Spleen (tissue), 11 donors: ENCODE measurements around the gene PHF21B. TPM values are rescaled to one million over a fixed set of nuclear protein-coding genes. Genes with fewer than 3 reads are reported as not detected.

Experiments used
- DNase-seq: peaks from one replicate; pipeline ENCODE4 v3.0.0-alpha.2; 2020
- H3K27ac ChIP-seq, 8 donors: fragments of 200-600 bp; sonication (generic) in 7 of 8; 1 replicate in 4 of 8; 2 replicates in 4 of 8; pipeline versions ENCODE4 v1.5.0 to v1.8.0; 2016 to 2021; ENCODE audit warnings: inconsistent platforms in 4 of 8, mild to moderate bottlenecking in 4 of 8, moderate library complexity in 1 of 8
- H3K27me3 ChIP-seq, 7 donors: fragments of 200-600 bp; sonication (generic) in 6 of 7; replicated peaks in 1 of 7; 1 replicate in 4 of 7; 2 replicates in 3 of 7; pipeline versions ENCODE4 v1.5.0 to v1.8.0; 2016 to 2021; ENCODE audit warnings: inconsistent platforms in 3 of 7, mild to moderate bottlenecking in 1 of 7
- H3K36me3 ChIP-seq, 6 donors: fragments of 200-600 bp; sonication (generic) in 5 of 6; 1 replicate in 4 of 6; 2 replicates in 2 of 6; pipeline versions ENCODE4 v1.5.0 to v1.8.0; 2016 to 2021; ENCODE audit warnings: inconsistent platforms in 2 of 6
- H3K4me1 ChIP-seq, 6 donors: fragments of 200-600 bp; sonication (generic) in 5 of 6; 1 replicate in 3 of 6; 2 replicates in 3 of 6; pipeline versions ENCODE4 v1.5.0 to v1.8.0; 2016 to 2021; ENCODE audit warnings: inconsistent platforms in 3 of 6
- H3K4me3 ChIP-seq, 8 donors: fragments of 200-600 bp; sonication (generic) in 7 of 8; 1 replicate in 4 of 8; 2 replicates in 4 of 8; pipeline versions ENCODE4 v1.5.0 to v1.8.0; 2016 to 2021; ENCODE audit warnings: inconsistent platforms in 4 of 8, mild to moderate bottlenecking in 4 of 8, moderate library complexity in 2 of 8
- H3K9me3 ChIP-seq, 8 donors: fragments of 200-600 bp; sonication (generic) in 7 of 8; 1 replicate in 4 of 8; 2 replicates in 4 of 8; pipeline versions ENCODE4 v1.5.0 to v1.8.0; 2016 to 2021; ENCODE audit warnings: inconsistent platforms in 4 of 8
- CTCF ChIP-seq, 11 experiments: fragments of 200-600 bp in 7 of 11; fragments of 450-650 bp in 4 of 11; sonication (generic) in 4 of 11; IDR thresholded peaks in 8 of 11; conservative IDR thresholded peaks in 3 of 11; 1 replicate in 7 of 11; 2 replicates in 4 of 11; pipeline versions ENCODE4 v1.4.0 to v1.8.0; 2016 to 2021; ENCODE audit warnings: antibody characterized with exemption in 11 of 11, inconsistent platforms in 4 of 11, mild to moderate bottlenecking in 1 of 11
- POLR2A ChIP-seq, 3 donors: fragments of 450-650 bp; IDR thresholded peaks; one replicate each; pipeline ENCODE4 v1.5.1; 2017; ENCODE audit warnings: antibody characterized with exemption in 3 of 3, mild to moderate bottlenecking in 1 of 3
- POLR2AphosphoS5 ChIP-seq, 3 donors: sonication (generic); formaldehyde crosslinking; IDR thresholded peaks; one replicate each; pipeline ENCODE4 v1.5.1; 2017; ENCODE audit warnings: antibody characterized with exemption in 3 of 3
- WGBS, 5 donors: extraction: QIAGEN DNeasy Blood & Tissue Kit in 3 of 5; methylation state at CpG; one replicate each; pipeline versions ENCODE4 v1.1.5 to v1.1.7; 2013 to 2018; 5-methylcytosine and 5-hydroxymethylcytosine counted together
- intact Hi-C: fragments of 100-400 bp; cut with DNase I; formaldehyde crosslinking; loops from one replicate; pipeline ENCODE4 v1.15.0; 2023; ENCODE audit warnings: low total_unique reads
- polyA plus RNA-seq, 3 donors: library from polyadenylated mRNA; stranded (reverse); fragments of 200-250 nt; gene quantifications; one replicate each; pipeline ENCODE4 v1.2.1, GENCODE V29; 2013
- total RNA-seq, 7 donors: library from RNA; depleted of rRNA in 3 of 7; stranded (reverse); fragments of >200 nt in 3 of 7; fragmentation: NEBNext Ultra II Directional in 4 of 7; extraction: Animal tissue kit (Norgen Biotek cat#: 25700) in 4 of 7; gene quantifications; one replicate each; pipeline versions ENCODE4 v1.1.0 to v1.2.1, GENCODE V29; 2016 to 2021
- donor health status: healthy with polysubstance abuse.
- donor health status: DM: no; HTN: no; CAD: no; lungs with moderate emphysema.
- donor health status: DM: no; HTN: no; CAD: no.
- donor health status: Bipolar disorder and iron deficiency.
- donor health status: healthy.
- donor health status: DM: no; HTN: no; CAD: no.
- donor health status: DM: yes; HTN: yes; CAD: no.

The PHF21B gene
- total and polyA plus RNA-seq, 10 donors = 0.03 to 0.46 (median 0.09) TPM; not detected in 4

- H3K4me1 ChIP-seq = no peaks in the 10 kb centered on the region
- no peak for DNase-seq
- TF ChIP-seq POLR2A (IDR thresholded peaks at IDR 0.05) = no peak
- no peak for TF ChIP-seq CTCF (IDR thresholded peaks at IDR 0.05 in 8 of 11, conservative IDR thresholded peaks at IDR 0.05 in 3 of 11)
- no peak for TF ChIP-seq POLR2AphosphoS5 (IDR thresholded peaks at IDR 0.05)
- peaks cover 0 to 84% (median 4%) of the 10 kb centered on the region in 7 donors for H3K27me3 ChIP-seq
- WGBS, 5 donors = 73 to 80% (median 77%) methylated on average over 10 to 13 of the region's 13 CpGs
- H3K9me3 ChIP-seq = peaks cover 0 to 4% (median 0%) of the 10 kb centered on the region in 8 donors
- intact Hi-C loops = no loop called here
- no peaks in the 10 kb centered on the region for H3K36me3 ChIP-seq
- H3K4me3 ChIP-seq = no peak overlapping the region
- no peak overlapping the region for H3K27ac ChIP-seq
Observed at GRCh38 chr22:44999687-45000086, 10.1 kb downstream of the PHF21B start.

GRCh38 chr22:44999231-44999630 is 10.6 kb downstream of the PHF21B start:
- WGBS, 5 donors = 79 to 86% (median 84%) methylated on average over 15 of the region's 15 CpGs
- Histone ChIP-seq H3K4me3 (no peak overlapping the region), H3K4me1 (no peaks in the 10 kb centered on the region), H3K27me3 (peaks cover 0 to 84% (median 4%) of the 10 kb centered on the region in 7 donors), H3K9me3 (peaks cover 0 to 4% (median 0%) of the 10 kb centered on the region in 8 donors), H3K36me3 (no peaks in the 10 kb centered on the region), H3K27ac (no peak overlapping the region)
- intact Hi-C loops = no loop called here
- DNase-seq = no peak
- TF ChIP-seq POLR2A (IDR thresholded peaks at IDR 0.05) (no peak), CTCF (IDR thresholded peaks at IDR 0.05 in 8 of 11, conservative IDR thresholded peaks at IDR 0.05 in 3 of 11) (no peak), POLR2AphosphoS5 (IDR thresholded peaks at IDR 0.05) (no peak)

GRCh38 chr22:44998296-44998695 is 11.5 kb downstream of the PHF21B start:
- TF ChIP-seq POLR2AphosphoS5 (IDR thresholded peaks at IDR 0.05) (no peak), CTCF (IDR thresholded peaks at IDR 0.05 in 8 of 11, conservative IDR thresholded peaks at IDR 0.05 in 3 of 11) (no peak), POLR2A (IDR thresholded peaks at IDR 0.05) (no peak)
- 83 to 91% (median 86%) methylated on average over 11 of the region's 11 CpGs for WGBS, 5 donors
- no peaks in the 10 kb centered on the region for H3K36me3 ChIP-seq
- H3K27me3 ChIP-seq = peaks cover 0 to 82% (median 4%) of the 10 kb centered on the region in 7 donors
- no peaks in the 10 kb centered on the region for H3K4me1 ChIP-seq
- DNase-seq = no peak
- no peak overlapping the region for H3K27ac ChIP-seq
- H3K9me3 ChIP-seq = peaks cover 0 to 4% (median 0%) of the 10 kb centered on the region in 8 donors
- intact Hi-C loops = no loop called here
- no peak overlapping the region for H3K4me3 ChIP-seq

- intact Hi-C loops = no loop called here
- no peak for DNase-seq
- H3K27ac ChIP-seq = no peak overlapping the region
- H3K36me3 ChIP-seq = no peaks in the 10 kb centered on the region
- TF ChIP-seq CTCF (IDR thresholded peaks at IDR 0.05 in 8 of 11, conservative IDR thresholded peaks at IDR 0.05 in 3 of 11) = no peak
- TF ChIP-seq POLR2A (IDR thresholded peaks at IDR 0.05) = no peak
- no peak for TF ChIP-seq POLR2AphosphoS5 (IDR thresholded peaks at IDR 0.05)
- no peak overlapping the region for H3K4me3 ChIP-seq
- H3K9me3 ChIP-seq = no peaks in the 10 kb centered on the region
- no peaks in the 10 kb centered on the region for H3K4me1 ChIP-seq
- peaks cover 0 to 80% (median 0%) of the 10 kb centered on the region in 7 donors for H3K27me3 ChIP-seq
- 73 to 82% (median 77%) methylated on average over 9 of the region's 9 CpGs for WGBS, 5 donors
Observed at GRCh38 chr22:44997060-44997459, 12.7 kb downstream of the PHF21B start.
